ENCODE data around the gene BPIFB2.
"Not testable (repeated sequence)": the region's sequence is repeated elsewhere in the genome, so short reads cannot be mapped to it uniquely, and the experiment has no call there.

The BPIFB2 gene

GRCh38 chr20:33042430-33042829 is 34.9 kb downstream of the BPIFB2 start:
- DNase-seq (ENCODE audit: low read depth), result no peak

- no peak for DNase-seq (ENCODE audit: low read depth)
Measured at GRCh38 chr20:33042983-33043730, 35.7 kb downstream of the BPIFB2 start.

DNA sequence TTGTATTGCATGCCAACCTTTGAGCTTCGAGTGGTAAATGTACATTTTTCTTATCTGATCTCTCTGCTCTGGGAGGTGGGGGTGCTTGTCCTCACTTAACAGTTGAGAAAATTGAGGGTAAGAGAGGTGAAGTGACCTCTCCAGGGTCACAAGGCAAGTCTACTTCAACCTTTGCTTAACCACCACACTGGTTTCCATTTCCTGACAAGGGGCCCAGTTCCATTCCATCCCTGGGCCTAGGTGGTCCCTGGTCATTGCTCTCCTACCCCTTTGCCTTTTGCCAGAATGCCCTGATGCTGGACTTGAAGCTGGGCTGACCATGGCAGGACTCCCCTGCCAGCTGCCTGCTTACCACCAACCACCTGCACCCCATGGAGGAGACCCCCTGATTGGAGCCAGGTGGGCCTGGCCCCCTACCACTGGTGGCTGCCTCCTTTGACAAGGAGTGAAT is 36.3 kb downstream of the BPIFB2 start:
- no peak for DNase-seq (ENCODE audit: low read depth)

DNA sequence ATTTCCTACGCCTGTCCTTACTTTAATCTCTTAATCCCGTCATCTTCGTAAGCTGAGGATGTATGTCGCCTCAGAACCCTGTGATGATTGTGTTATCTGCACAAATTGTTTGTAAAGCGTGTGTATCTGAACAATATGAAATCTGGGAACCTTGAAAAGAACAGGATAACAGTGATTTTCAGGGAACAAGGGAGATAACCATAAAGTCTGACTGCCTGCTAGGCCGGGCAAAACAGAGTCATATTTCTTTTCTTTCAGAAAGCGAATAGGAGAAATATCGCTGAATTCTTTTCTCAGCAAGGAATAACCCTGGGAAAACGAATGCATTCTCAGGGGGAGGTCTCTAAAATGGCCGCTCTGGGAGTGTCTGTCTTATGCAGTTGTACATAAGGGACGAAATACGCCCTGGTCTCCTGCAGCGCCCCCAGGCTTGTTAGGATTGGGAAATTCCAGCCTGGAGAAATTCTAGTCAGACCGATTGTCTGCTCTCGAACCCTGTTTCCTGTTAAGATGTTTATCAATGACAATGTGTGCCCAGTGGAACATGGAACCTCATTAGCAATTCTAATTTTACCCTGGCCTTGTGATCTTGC is 37.7 kb downstream of the BPIFB2 start:
- DNase-seq (ENCODE audit: low read depth), result not testable (repeated sequence)

DNA sequence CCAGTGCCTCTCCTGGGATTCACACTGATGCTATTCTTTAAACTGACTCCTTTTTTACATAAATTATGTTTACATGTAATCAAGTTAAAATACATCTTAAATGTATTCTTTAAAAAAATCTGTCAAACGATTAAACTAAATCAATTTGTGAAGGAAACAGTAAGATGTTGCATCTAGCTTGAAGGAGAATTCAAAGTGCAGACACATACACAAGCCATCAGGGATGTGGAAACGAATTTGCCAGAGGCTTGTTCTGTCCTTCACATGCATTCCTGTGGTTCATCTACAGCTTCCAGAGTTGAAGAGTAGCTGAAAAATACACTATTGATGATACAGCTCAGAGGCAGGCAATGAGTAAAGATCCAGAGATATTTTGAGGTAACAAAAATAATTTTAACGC is 38.9 kb downstream of the BPIFB2 start:
- DNase-seq (ENCODE audit: low read depth), result no peak

- no peak for DNase-seq (ENCODE audit: low read depth)
Measured at GRCh38 chr20:33051333-33051732, 43.8 kb downstream of the BPIFB2 start.

DNA sequence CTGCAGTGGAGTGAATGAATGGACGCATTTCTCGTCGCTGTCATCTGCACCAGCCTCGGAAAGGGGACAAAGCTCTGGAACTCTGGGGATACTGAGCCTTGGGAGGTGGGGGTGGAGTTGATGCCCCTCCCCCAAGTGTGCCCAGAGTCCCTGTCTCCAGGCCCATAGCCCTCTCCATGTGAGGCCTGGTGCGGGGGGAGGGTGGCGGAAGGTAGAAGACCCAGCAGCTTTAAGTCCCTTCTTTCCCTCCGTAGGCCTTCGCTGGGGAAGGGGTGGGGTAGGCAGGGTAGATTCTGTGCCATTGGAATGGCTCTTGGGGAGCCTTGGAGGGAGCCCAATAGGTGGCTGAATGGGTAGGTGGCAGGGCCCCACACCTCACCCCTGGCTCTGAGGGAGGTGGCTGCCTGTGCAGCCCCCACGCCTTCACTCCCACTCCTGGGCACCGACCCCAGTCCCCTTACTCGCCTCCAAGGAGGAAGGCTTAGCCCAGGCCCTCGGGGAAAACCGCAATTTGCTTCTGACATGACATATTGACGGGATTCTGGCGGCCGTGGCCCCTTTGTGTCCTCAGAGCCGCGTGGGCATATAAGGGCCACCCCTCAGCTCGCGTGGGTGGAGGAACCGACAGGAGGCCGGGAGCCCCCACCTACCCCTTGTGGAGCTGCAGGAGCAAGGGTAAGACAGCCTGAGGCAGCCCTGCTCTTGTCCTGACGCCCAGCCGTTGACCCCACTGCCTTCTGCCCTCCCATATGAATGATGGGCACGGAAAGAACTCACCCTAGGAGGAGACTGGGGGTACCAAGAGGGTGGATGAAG is 46.0 kb downstream of the BPIFB2 start, which contains the start of gene BPIFB3:
Gene BPIFB3, plus strand, starts transcription at position 613 of the 816 bp plus-strand sequence. CDS start 1,533 bp downstream, outside the sequence.
- no peak for DNase-seq (ENCODE audit: low read depth)

- no peak for DNase-seq (ENCODE audit: low read depth)
Measured at GRCh38 chr20:33054381-33054780, 46.9 kb downstream of the BPIFB2 start.

GRCh38 chr20:33054791-33055190 is 47.3 kb downstream of the BPIFB2 start:
- no peak for DNase-seq (ENCODE audit: low read depth)

GRCh38 chr20:33059136-33059535 is 51.6 kb downstream of the BPIFB2 start:
- DNase-seq (ENCODE audit: low read depth), result no peak

GRCh38 chr20:33059741-33060390 is 52.4 kb downstream of the BPIFB2 start:
- no peak for DNase-seq (ENCODE audit: low read depth)

- no peak for DNase-seq (ENCODE audit: low read depth)
Measured at GRCh38 chr20:33061658-33062028, 54.1 kb downstream of the BPIFB2 start.

DNA sequence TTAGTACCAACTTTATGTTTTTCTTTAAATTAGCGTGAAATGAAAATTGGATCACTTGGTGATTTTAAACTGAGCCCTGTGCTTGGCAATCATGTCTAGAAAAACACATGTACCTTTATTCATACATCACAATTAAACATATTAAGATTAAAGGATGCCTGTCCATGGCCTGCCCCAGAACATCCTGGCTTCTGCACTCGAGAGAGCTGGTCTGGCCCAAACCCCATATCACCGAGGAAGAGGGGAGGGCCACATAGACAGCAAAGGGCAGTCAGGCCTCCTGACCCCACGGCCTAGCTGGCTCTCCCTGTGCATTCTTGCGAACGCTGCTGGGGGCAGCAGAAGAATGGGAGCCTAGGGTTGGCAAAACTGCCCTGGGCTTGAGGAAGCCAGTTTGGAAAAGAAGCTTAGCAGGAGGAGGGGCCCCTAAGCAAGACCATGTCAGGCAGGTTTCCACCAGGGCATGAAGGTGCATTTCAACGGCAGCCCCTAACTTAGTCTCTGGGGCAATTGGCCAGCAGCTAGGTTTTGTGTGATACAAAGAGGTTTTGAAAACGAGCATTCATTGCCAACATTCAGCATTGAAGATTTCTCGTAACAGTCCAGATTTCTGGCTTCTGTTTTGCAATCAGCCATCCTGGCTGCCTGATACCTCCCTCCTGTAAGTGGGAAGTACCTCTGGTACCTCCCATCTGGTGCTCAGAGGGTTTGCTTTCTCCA is 54.8 kb downstream of the BPIFB2 start:
- DNase-seq (ENCODE audit: low read depth), result no peak

- no peak for DNase-seq (ENCODE audit: low read depth)
Measured at GRCh38 chr20:33062825-33063149, 55.3 kb downstream of the BPIFB2 start.

- no peak for DNase-seq (ENCODE audit: low read depth)
Measured at GRCh38 chr20:33063271-33063670, 55.8 kb downstream of the BPIFB2 start.

- DNase-seq (ENCODE audit: low read depth), result no peak
Measured at GRCh38 chr20:33064572-33065287, 57.2 kb downstream of the BPIFB2 start.

GRCh38 chr20:33065785-33066184 is 58.3 kb downstream of the BPIFB2 start:
- no peak for DNase-seq (ENCODE audit: low read depth)

DNA sequence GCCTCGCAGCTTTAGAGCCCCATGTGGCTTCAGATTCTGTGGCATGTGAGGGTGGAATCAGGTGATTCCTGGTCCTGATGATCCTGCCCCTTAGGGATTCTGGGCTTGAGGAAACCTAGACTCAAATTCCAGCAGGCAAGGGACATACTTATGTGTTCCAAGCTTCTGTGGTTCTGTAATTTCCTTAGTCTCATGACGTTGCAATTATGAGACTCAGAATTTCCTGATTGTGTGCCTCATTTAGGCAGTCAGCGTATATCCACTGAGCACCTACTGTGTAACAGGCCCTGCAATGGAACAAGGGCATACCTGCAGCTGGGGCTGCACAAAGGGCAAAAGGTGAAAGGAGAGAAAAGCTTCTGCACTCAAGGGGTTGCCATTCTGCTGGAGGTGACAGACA is 60.3 kb downstream of the BPIFB2 start:
- DNase-seq (ENCODE audit: low read depth), result no peak

- DNase-seq (ENCODE audit: low read depth), result no peak
Measured at GRCh38 chr20:33068251-33068939, 60.9 kb downstream of the BPIFB2 start.

DNA sequence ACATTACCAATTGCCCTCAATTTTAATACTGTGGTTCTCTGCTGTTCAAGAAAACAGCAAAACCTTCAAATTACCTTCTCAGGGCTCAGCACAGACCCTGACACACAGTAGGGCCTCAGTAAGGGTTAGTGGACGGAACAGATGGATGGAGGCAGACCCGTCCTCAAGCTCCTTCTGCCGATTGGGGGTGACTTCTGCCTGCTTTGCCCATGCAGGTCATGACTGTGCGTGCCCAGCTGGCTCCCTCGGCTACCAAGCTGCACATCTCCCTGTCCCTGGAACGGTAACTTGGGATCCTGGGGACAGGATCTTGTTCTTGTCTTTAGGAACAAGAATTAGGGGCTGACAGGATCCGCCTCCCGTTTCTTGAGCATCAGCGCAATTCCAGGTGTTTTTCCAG is 62.2 kb downstream of the BPIFB2 start:
- no peak for DNase-seq (ENCODE audit: low read depth)
